HG02759 (cell line): ENCODE results near the gene DGCR6L.
"Not testable (repeated sequence)": the region's sequence is repeated elsewhere in the genome, so short reads cannot be mapped to it uniquely, and the experiment has no call there.

ENCODE experiments used
- ATAC-seq: cut with Tn5 transposase; IDR thresholded peaks from one replicate; pipeline ENCODE4 v1.9.1; 2021; ENCODE audit warnings: mild to moderate bottlenecking, moderate library complexity; ENCODE audit not compliant: unreplicated experiment

Gene DGCR6L

DNA sequence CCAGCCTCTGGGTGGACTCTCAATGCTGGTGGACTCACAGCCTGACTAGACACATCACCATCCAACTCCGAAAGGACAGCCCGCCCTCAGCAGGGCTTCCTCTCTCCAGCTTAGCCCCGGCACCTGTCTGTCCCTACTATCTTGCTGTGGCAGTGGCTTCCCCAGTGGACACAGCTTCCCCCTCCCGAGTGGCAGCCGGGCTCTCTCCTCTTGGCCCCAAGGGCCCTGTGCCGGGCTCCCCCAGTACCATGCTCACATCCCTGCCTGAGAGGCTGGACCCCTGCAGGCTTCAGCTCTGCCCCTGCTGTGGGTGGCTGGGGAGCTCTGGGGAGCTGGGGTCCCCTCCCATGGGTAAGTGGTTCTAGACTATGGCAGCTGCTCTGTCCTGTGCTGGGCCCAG, 9.1 kb downstream of the DGCR6L start:
- not testable (repeated sequence) for ATAC-seq

GRCh38 chr22:20310180-20310579, 9.7 kb downstream of the DGCR6L start:
- ATAC-seq, result not testable (repeated sequence)

GRCh38 chr22:20308806-20309650, 10.8 kb downstream of the DGCR6L start:
- ATAC-seq, result not testable (repeated sequence)

- not testable (repeated sequence) for ATAC-seq
These were observed 12.1 kb downstream of the DGCR6L start for GRCh38 chr22:20307448-20308447.

DNA sequence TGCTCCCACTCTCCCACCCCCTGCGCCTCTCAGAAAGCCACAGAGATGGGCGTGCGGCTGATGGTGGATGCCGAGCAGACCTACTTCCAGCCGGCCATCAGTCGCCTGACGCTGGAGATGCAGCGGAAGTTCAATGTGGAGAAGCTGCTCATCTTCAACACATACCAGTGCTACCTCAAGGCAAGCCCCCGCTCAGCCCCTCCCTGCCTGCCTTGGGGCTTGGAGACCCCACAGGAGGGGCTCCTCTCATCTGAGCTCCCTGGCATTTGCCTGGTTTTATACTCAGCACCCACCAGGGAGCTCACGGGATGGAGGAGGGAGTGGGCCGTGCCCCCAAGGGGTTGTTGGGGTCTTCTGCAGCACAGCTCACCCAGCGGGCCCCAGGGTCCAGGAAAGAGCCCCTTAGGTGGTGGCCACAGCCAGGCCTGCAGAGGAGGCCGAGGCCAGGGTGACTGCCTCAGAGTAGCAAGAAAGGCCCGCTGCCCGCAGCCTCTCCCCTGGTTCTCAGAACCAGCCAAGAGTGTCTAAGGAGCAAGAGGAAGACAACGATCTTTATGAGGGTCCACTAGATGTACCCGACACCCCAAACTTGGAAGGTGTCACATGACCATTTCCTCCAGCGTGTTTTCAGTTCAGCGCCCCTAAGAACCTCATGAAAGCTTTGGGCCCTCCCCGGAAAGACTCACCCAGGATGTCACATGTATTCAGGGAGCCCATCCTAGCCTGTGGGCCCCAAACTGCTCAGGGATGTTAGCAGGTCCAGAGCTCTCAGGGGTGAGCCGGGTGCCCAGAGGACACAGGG, 13.0 kb downstream of the DGCR6L start:
- ATAC-seq, result not testable (repeated sequence)

GRCh38 chr22:20305894-20306645, 13.8 kb downstream of the DGCR6L start:
- ATAC-seq, result no peak

DNA sequence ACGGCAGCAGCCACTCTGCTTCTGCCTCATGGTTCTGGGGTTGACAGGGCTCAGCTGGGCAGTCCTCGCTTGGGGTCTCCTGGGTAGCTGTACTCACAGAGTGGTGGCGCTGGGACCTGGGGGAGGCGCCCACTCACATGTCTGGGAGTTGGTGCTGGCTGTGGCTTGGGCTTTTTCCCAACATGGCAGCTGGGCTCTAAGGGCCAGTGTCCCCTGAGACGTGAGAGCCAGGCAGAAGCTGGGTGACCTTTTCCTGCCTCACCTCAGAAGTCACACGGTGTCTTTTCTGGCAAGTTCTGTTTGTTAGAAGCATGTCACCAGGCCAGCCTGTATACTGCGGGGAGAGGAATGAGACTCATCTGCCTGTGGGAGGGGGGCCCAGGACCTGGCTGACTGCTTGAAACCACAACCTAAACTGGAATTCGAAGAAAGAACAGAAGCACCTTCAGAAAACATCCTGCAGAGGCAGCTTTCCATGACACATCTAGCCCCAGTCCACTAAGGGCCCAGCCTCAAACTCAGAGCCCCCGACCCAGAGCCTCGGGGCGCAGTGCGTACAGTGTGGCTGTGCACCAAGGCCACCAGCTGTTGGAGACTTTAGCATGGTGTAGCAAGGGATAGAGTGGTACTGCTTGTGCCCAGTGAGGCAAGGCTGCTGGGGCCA, 14.5 kb downstream of the DGCR6L start:
- ATAC-seq, result not testable (repeated sequence)

DNA sequence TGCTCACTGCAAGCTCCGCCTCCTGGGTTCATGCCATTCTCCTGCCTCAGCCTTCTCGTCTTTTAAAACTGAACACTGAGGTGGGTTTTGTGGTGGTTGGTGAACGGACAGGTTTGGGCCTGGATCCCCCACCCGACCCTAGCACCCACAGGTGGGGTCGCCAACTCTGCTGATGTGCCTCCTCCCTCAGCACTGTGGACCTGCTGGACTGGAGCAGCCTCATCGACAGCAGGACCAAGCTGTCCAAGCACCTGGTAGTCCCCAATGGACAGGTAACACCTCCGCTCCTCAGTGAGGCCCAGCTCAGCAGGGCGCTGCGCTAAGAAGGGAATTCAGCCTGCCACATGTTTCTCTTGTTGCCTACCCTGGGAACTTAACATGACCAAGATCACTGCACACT, 15.2 kb downstream of the DGCR6L start:
- ATAC-seq, result no peak

DNA sequence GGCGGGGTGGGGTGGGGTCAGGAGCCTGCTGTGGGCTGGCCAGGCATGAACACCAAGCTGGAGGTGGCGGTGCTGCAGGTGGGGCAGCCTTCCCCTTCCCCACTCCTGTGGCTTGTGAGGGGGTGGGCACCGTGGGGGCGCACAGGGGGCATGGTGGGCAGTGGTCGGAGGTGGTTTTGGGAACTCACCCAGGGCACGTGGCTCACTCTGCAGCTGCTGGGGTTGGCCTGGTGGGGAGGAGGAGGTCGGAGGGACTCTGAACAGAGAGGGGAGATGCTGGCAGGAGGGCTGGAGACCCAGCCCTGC, 16.7 kb downstream of the DGCR6L start:
- ATAC-seq, result not testable (repeated sequence)

DNA sequence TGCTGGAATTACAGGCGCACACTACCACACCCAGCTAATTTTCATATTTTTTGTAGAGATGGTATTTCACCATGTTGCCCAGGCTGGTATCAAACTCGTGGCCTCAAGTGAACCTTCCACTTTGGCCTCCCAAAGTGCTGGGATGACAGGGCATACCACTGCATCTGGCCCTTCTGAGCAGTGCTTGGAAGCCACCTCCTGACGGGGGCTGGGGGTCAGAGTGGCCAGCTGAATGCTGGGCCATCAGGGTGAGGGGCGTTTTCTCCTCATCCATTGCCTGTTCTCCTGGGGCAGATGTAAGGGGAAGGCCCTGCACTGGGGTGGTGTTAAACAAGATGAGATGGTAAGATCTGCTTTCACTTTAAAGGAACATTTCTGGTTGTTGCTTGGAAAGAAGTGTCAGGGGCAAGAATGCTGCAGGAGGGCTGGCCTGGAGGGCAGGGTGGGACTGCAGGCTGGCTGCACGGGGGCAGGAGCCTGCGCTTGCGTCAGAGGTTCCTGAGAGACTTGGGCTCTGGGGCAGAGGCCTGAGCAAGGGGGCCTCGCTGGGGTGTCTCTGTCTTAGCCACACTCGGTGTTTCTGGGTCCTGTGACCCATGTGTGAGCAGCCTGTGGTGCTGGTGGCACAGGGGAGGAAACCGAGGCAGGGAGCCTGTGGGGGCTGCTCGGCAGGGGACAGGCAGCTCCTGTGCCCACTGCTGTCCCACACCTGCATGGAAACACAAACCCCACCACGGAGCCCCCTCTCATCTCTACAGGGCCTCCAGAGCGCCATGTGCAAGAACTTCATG, 17.2 kb downstream of the DGCR6L start:
- ATAC-seq, result no peak

GRCh38 chr22:20299746-20300136, 20.1 kb downstream of the DGCR6L start:
- no peak for ATAC-seq

GRCh38 chr22:20298803-20299745, 20.8 kb downstream of the DGCR6L start:
- peak; percentile 75 for ATAC-seq

DNA sequence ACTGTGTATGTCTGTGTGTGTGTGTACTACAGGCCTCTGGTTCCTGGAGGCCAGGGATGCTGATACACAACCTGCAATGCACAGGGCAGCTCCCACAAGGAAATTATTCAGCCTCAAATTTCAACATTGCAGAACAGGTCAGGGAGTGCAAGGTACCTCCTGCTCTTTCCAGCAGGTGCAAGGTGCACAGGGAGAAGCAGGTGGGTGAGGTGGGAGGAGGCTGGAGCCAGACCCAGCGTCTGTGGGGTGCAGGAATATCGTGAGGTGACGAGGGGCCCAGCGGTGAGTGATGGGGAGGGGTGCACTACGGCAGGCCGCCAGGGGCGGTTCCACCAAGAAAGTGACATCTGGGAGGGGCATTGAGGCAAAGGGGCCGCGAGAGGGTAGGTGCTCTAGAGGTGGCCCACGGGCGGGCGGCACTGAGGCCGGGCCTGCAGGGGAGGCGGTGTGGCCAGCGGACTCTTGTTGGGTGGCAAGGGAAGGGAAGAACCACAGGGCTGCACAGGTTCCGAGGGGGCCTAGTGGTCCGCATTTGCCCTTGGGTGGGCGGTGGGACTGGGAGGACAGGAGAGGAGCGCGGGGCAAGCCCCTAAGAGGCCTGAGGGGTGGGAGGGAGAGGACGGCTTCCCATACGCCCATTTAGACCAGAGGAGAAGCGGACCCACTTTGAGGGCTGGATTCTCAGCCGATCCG, 21.6 kb downstream of the DGCR6L start:
- ATAC-seq, result no peak

DNA sequence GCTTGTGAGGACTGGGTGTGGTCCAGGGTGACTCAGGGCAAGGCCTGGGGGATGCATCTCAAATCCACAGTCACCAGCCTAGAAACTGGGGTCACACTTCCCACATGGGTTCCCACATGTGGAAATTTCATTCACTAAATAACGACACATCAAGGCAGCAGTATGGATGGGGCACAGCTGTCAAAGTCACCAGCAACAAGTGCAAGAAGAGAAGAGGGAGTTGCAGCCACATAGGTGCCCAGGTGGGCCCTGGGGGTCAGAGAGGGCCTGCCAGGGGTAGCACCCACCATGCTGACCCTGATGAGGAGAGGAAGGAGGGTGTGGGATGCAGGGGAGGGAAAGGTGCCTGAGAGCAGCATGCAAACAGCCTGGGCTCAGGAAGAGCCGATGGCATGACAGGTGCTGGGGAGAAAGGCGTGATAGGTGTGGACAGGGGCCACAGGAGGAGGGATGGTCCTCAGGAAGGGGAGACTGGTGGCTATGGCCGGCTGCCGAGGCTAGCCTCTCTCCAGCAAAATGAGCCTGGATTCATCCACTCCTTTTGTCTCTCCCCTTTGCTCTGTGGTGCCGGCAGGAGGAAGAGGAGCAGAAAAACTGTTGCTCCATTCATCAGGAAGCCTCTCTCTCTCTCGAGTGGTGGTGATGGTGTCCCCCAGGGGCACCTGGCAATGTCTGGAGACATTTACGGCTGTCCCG, 22.3 kb downstream of the DGCR6L start:
- ATAC-seq, result no peak

- ATAC-seq, result no peak
These were observed 23.3 kb downstream of the DGCR6L start for GRCh38 chr22:20296598-20296997.

DNA sequence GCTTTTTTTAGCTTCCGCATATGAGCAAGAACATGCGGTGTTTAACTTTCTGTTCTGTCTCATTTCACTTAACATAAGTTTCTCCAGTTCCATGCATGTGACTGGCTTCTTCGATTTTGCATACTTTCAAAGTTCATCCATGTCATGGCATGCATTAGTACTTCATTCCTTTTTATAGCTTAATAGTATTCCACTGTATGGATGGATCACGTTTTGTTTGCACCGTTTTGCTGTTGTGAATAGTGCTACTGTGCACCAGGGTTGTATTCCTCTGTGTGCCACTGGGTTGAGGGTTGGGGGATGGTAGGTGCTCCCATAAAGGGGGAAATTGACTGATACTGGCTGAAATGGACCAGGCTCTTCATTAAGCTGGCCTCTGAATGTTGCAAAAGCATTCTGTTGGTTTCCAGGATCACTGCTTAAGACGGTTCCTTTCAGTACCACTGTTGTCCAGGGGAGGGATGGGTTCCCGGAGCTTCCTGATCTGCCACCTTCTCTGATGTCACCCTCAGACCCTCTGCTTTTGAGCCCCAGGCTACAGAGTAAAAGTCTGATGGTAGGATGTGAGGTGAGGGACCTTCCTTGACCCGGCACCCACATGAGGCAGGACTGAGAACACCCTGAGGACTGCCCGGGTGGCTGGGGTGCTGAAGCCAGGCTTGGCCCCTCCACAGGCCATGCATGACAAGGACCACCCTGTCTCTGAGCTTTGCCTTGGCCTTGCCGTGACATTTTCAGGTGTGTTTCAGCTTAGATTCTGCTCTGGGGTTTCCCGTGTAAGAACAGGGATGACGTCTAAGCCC, 24.4 kb downstream of the DGCR6L start:
- no peak for ATAC-seq
